Breast epithelium (tissue), 4 donors: ENCODE data around the gene PLEKHN1. TPM values are rescaled to one million over a fixed set of nuclear protein-coding genes. Genes with fewer than 3 reads are reported as not detected.

Source experiments
- DNase-seq, 2 donors: peaks; one replicate each; pipeline ENCODE4 v3.0.0-alpha.2; 2019; ENCODE audit warnings: low spot score in 2 of 2
- H3K27ac ChIP-seq, 2 donors: fragments of 200-600 bp; sonication (generic) in 1 of 2; one replicate each; pipeline ENCODE4 v1.5.1; 2016 to 2019; ENCODE audit warnings: mild to moderate bottlenecking in 1 of 2
- H3K27me3 ChIP-seq, 2 donors: fragments of 200-600 bp; sonication (generic) in 1 of 2; one replicate each; pipeline versions ENCODE4 v1.5.1 to v1.6.0; 2017 to 2019; ENCODE audit warnings: control low read depth in 1 of 2, mild to moderate bottlenecking in 1 of 2
- H3K36me3 ChIP-seq: fragments of 200-600 bp; one replicate; pipeline ENCODE4 v1.5.1; 2019
- H3K4me1 ChIP-seq, 2 donors: fragments of 200-600 bp; sonication (generic); one replicate each; pipeline ENCODE4 v1.5.1; 2016 to 2019; ENCODE audit warnings: control low read depth in 1 of 2
- H3K4me3 ChIP-seq, 3 donors: fragments of 200-600 bp; sonication (generic); 1 replicate in 2 of 3; 2 replicates in 1 of 3; pipeline ENCODE4 v1.5.1; 2016 to 2019; ENCODE audit warnings: mild to moderate bottlenecking in 3 of 3, moderate library complexity in 2 of 3
- H3K9me3 ChIP-seq, 2 donors: fragments of 200-600 bp; sonication (generic) in 1 of 2; one replicate each; pipeline ENCODE4 v1.5.1; 2016 to 2019; ENCODE audit warnings: control low read depth in 1 of 2
- CTCF ChIP-seq, 3 donors: fragments of 450-650 bp; IDR thresholded peaks; one replicate each; pipeline ENCODE4 v1.5.1; 2016 to 2017; ENCODE audit warnings: antibody characterized with exemption in 3 of 3, mild to moderate bottlenecking in 3 of 3, moderate library complexity in 3 of 3
- POLR2A ChIP-seq: fragments of 450-650 bp; IDR thresholded peaks from one replicate; pipeline ENCODE4 v1.6.1; 2016; ENCODE audit warnings: antibody characterized with exemption, mild to moderate bottlenecking, moderate library complexity
- POLR2AphosphoS5 ChIP-seq, 3 donors: sonication (generic); formaldehyde crosslinking; IDR thresholded peaks; one replicate each; pipeline ENCODE4 v1.6.1; 2017; ENCODE audit warnings: antibody characterized with exemption in 3 of 3
- intact Hi-C: fragments of 100-400 bp; cut with DNase I; formaldehyde crosslinking; loops from one replicate; pipeline ENCODE4 v1.15.1; 2023; ENCODE audit warnings: low total_unique reads
- total RNA-seq, 3 donors: library from RNA; depleted of rRNA; stranded (reverse); fragments of >200 nt; gene quantifications; one replicate each; pipeline ENCODE4 v1.1.0, GENCODE V29; 2016

Gene PLEKHN1
- total RNA-seq, 3 donors from 2014 or later: 0.16 to 2.8 (median 1.6) TPM

GRCh38 chr1:970973-971730 lies 4.9 kb downstream of the PLEKHN1 start:
- intact Hi-C loops: no loop called here
- H3K27me3 ChIP-seq: peaks cover 2 to 29% of the 10 kb centered on the region in 2 donors

GRCh38 chr1:971751-972506 lies 5.6 kb downstream of the PLEKHN1 start:
- H3K4me3 ChIP-seq: no peak overlapping the region
- H3K27ac ChIP-seq: no peak overlapping the region
- TF ChIP-seq POLR2AphosphoS5 (IDR thresholded peaks at IDR 0.05) (no peak), POLR2A (no peak), CTCF (IDR thresholded peaks at IDR 0.05) (no peak)
- H3K27me3 ChIP-seq: peaks cover 2 to 29% of the 10 kb centered on the region in 2 donors
- intact Hi-C loops: no loop called here
- no peak for DNase-seq
- H3K9me3 ChIP-seq: no peaks in the 10 kb centered on the region
- H3K36me3 ChIP-seq: no peaks in the 10 kb centered on the region
- peaks cover 0 to 16% of the 10 kb centered on the region in 2 donors for H3K4me1 ChIP-seq

More at GRCh38 chr1:970973-971730, 4.9 kb downstream of the PLEKHN1 start:
- no peaks in the 10 kb centered on the region for H3K9me3 ChIP-seq
- no peak overlapping the region for H3K27ac ChIP-seq
- H3K4me1 ChIP-seq: peaks cover 0 to 16% of the 10 kb centered on the region in 2 donors
- H3K36me3 ChIP-seq: no peaks in the 10 kb centered on the region
- H3K4me3 ChIP-seq: no peak overlapping the region
- DNase-seq: no peak
- no peak for TF ChIP-seq CTCF (IDR thresholded peaks at IDR 0.05)
- no peak for TF ChIP-seq POLR2AphosphoS5 (IDR thresholded peaks at IDR 0.05)
- TF ChIP-seq POLR2A: no peak

DNA sequence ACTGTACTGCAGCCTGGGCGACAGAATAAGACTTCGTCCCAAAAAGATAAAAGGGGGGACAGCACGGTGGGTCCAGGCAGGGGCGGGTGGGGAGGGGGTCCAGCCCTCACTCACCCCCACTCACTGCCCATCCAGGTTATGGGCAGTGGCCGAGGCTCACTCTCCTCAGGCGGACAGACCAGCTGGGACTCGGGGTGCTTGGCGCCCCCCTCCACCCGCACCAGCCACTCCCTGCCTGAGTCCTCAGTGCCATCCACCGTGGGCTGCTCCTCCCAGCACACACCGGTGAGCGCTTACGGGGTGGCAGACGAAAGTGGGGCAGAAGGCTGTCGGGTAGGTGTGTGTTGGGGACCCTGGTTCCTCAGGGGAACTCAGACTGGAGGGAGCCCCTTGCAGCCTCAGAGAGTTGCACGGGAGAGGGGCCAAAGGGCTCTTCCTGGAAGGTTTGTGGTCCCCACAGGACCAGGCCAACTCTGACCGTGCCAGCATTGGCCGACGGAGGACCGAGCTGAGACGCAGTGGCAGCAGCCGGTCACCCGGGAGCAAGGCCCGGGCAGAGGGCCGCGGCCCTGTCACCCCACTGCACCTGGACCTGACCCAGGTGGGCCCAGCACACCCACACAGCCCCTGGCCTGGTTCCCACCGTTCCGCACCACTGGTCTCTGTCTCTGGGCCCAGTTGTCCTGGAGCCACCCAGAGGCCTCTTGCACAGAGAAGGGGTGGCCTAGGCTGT lies 6.6 kb downstream of the PLEKHN1 start:
- no peak overlapping the region for H3K4me3 ChIP-seq
- no peaks in the 10 kb centered on the region for H3K9me3 ChIP-seq
- TF ChIP-seq POLR2A (no peak), CTCF (IDR thresholded peaks at IDR 0.05) (no peak), POLR2AphosphoS5 (IDR thresholded peaks at IDR 0.05) (no peak)
- H3K27me3 ChIP-seq: peaks cover 2 to 28% of the 10 kb centered on the region in 2 donors
- intact Hi-C loops: no loop called here
- H3K4me1 ChIP-seq: peaks cover 0 to 8% of the 10 kb centered on the region in 2 donors
- no peaks in the 10 kb centered on the region for H3K36me3 ChIP-seq
- H3K27ac ChIP-seq: no peak overlapping the region
- no peak for DNase-seq

DNA sequence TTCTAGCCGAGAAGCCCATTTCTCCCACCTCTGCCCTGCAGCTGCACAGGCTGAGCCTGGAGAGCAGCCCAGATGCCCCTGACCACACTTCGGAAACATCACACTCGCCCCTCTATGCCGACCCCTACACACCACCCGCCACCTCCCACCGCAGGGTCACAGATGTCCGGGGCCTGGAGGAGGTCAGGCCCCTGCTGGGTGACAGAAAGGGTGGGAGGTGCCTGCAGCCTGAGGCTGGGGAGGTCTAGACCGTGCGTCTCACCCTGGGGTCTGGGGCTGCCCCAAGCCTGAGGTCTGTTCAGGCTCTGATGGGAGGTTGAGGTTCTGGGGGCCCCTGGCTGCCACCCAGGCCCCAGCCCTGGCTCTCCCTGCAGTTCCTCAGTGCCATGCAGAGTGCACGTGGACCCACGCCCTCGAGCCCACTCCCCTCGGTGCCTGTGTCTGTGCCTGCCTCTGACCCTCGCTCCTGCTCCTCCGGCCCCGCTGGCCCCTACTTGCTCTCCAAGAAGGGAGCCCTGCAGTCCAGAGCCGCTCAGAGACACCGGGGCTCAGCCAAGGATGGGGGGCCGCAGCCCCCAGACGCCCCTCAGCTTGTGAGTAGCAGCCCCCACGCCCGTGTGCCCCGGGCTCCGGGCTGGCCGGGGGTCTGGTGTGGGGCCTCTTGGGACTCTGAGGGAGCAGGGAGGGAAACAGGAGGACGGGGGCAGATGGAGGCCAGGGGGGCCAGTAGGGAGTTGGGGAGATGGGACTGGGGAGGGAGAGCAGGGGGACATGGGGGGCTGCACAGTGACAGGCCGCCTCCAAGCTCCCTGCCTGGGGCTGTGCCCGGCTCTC lies 7.4 kb downstream of the PLEKHN1 start:
- DNase-seq: no peak
- TF ChIP-seq POLR2A: no peak
- TF ChIP-seq CTCF (IDR thresholded peaks at IDR 0.05): no peak
- no peak for TF ChIP-seq POLR2AphosphoS5 (IDR thresholded peaks at IDR 0.05)
- H3K4me1 ChIP-seq: peaks cover 0 to 6% of the 10 kb centered on the region in 2 donors
- no peak overlapping the region for H3K4me3 ChIP-seq
- peaks cover 2 to 26% of the 10 kb centered on the region in 2 donors for H3K27me3 ChIP-seq
- no peaks in the 10 kb centered on the region for H3K9me3 ChIP-seq
- intact Hi-C loops: no loop called here
- no peaks in the 10 kb centered on the region for H3K36me3 ChIP-seq
- no peak overlapping the region for H3K27ac ChIP-seq
